CD14-positive monocyte (primary cell): ENCODE results near the gene FBXO8. TPM values are rescaled to one million over a fixed set of nuclear protein-coding genes. Genes with fewer than 3 reads are reported as not detected.

ENCODE experiments used
- DNase-seq, 3 donors: peaks; one replicate each; pipeline ENCODE4 v3.0.0-alpha.2; 2011 to 2022
- H2AFZ ChIP-seq: 2 replicates; pipeline ENCODE4 v1.6.0; 2012; ENCODE audit warnings: mild to moderate bottlenecking, low read depth, low read length, inconsistent platforms; ENCODE audit not compliant: insufficient read depth, poor library complexity, severe bottlenecking
- H3K27ac ChIP-seq, 2 donors: 1 replicate in 1 of 2; 2 replicates in 1 of 2; pipeline ENCODE4 v1.5.1; 2012 to 2013; ENCODE audit warnings: low read length in 2 of 2, control low read depth in 1 of 2, inconsistent platforms in 1 of 2, low read depth in 1 of 2, mild to moderate bottlenecking in 1 of 2
- H3K27me3 ChIP-seq, 2 donors: one replicate each; pipeline versions ENCODE4 v1.6.0 to v1.6.1; 2011 to 2013; ENCODE audit warnings: low read length in 2 of 2; ENCODE audit not compliant: control insufficient read depth in 2 of 2, insufficient read depth in 2 of 2
- H3K36me3 ChIP-seq, 2 donors: replicated peaks in 1 of 2; 1 replicate in 1 of 2; 2 replicates in 1 of 2; pipeline versions ENCODE4 v1.5.1 to v1.6.1; 2012 to 2013; ENCODE audit warnings: low read length in 2 of 2, control low read depth in 1 of 2, inconsistent platforms in 1 of 2, mild to moderate bottlenecking in 1 of 2; ENCODE audit not compliant: insufficient read depth in 2 of 2, control insufficient read depth in 1 of 2
- H3K4me1 ChIP-seq, 2 donors: 1 replicate in 1 of 2; 2 replicates in 1 of 2; pipeline versions ENCODE4 v1.5.1 to v1.6.1; 2012 to 2013; ENCODE audit warnings: low read length in 2 of 2, control low read depth in 1 of 2, inconsistent platforms in 1 of 2, mild to moderate bottlenecking in 1 of 2, moderate library complexity in 1 of 2; ENCODE audit not compliant: insufficient read depth in 2 of 2, control insufficient read depth in 1 of 2
- H3K4me2 ChIP-seq: replicated peaks from 2 replicates; pipeline ENCODE3; 2012; ENCODE audit warnings: low read length, moderate library complexity, mild to moderate bottlenecking; ENCODE audit not compliant: poor library complexity, severe bottlenecking; ENCODE audit errors: extremely low read depth
- H3K4me3 ChIP-seq, 3 experiments: fragments of 200-600 bp in 1 of 3; sonication (generic) in 1 of 3; replicated peaks in 1 of 3; 1 replicate in 2 of 3; 2 replicates in 1 of 3; pipeline ENCODE4 v1.5.1; 2011 to 2013; ENCODE audit warnings: low read length in 3 of 3, mild to moderate bottlenecking in 3 of 3, control low read depth in 2 of 3, low read depth in 2 of 3, inconsistent platforms in 1 of 3, moderate library complexity in 1 of 3
- H3K79me2 ChIP-seq: 2 replicates; pipeline ENCODE4 v1.6.0; 2012; ENCODE audit warnings: mild to moderate bottlenecking, control low read depth, inconsistent platforms, low read length, moderate library complexity; ENCODE audit not compliant: insufficient read depth
- H3K9ac ChIP-seq: 2 replicates; pipeline ENCODE4 v1.6.0; 2017; ENCODE audit warnings: low read length, mild to moderate bottlenecking; ENCODE audit not compliant: insufficient read depth, poor library complexity, severe bottlenecking
- H3K9me3 ChIP-seq, 2 donors: replicated peaks in 1 of 2; 1 replicate in 1 of 2; 2 replicates in 1 of 2; pipeline versions ENCODE4 v1.5.1 to v1.6.1; 2012 to 2013; ENCODE audit warnings: low read length in 2 of 2, control low read depth in 1 of 2; ENCODE audit not compliant: control insufficient read depth in 1 of 2, insufficient read depth in 1 of 2
- H4K20me1 ChIP-seq: 2 replicates; pipeline ENCODE4 v1.6.0; 2012; ENCODE audit warnings: mild to moderate bottlenecking, low read length, control low read depth, moderate library complexity; ENCODE audit not compliant: insufficient read depth
- H3K27ac Mint-ChIP-seq, 7 donors: one replicate each; pipeline ENCODE4 v1.8.0; 2020; ENCODE audit warnings: mild to moderate bottlenecking in 7 of 7, mixed read lengths in 7 of 7, moderate library complexity in 6 of 7, inconsistent platforms in 2 of 7
- H3K27me3 Mint-ChIP-seq, 3 donors: one replicate each; pipeline ENCODE4 v1.8.0; 2021 to 2022; ENCODE audit warnings: low read depth in 3 of 3, mild to moderate bottlenecking in 3 of 3, mixed read lengths in 3 of 3, moderate library complexity in 3 of 3, inconsistent platforms in 1 of 3
- H3K36me3 Mint-ChIP-seq, 2 donors: one replicate each; pipeline ENCODE4 v1.8.0; 2020; ENCODE audit warnings: mixed read lengths in 2 of 2, inconsistent platforms in 1 of 2, mild to moderate bottlenecking in 1 of 2
- H3K4me1 Mint-ChIP-seq: one replicate; pipeline ENCODE4 v1.8.0; 2020; ENCODE audit warnings: mild to moderate bottlenecking, mixed read lengths
- H3K4me3 Mint-ChIP-seq, 2 donors: one replicate each; pipeline ENCODE4 v1.8.0; 2020; ENCODE audit warnings: mild to moderate bottlenecking in 2 of 2, mixed read lengths in 2 of 2, moderate library complexity in 1 of 2
- H3K9me3 Mint-ChIP-seq, 7 donors: one replicate each; pipeline ENCODE4 v1.8.0; 2020 to 2022; ENCODE audit warnings: mixed read lengths in 7 of 7, mild to moderate bottlenecking in 6 of 7, moderate library complexity in 6 of 7, inconsistent platforms in 2 of 7
- CTCF ChIP-seq: fragments of 200-600 bp; IDR thresholded peaks from one replicate; pipeline ENCODE4 v1.8.0; 2022; ENCODE audit warnings: antibody characterized with exemption, mild to moderate bottlenecking
- WGBS: methylation state at CpG from one replicate; pipeline ENCODE4 v1.1.5; 2013; ENCODE audit warnings: missing lambda C conversion rate; ENCODE audit not compliant: insufficient coverage; 5-methylcytosine and 5-hydroxymethylcytosine counted together
- intact Hi-C, 2 donors: fragments of 100-400 bp; cut with micrococcal nuclease; formaldehyde crosslinking; loops; one replicate each; pipeline versions ENCODE4 v1.15.0 to v1.15.1; 2023
- polyA plus RNA-seq, 3 donors: library from polyadenylated mRNA; depleted of rRNA in 1 of 3; unstranded in 2 of 3; stranded (reverse) in 1 of 3; fragments of 300-500 nt in 2 of 3; fragments of >200 nt in 1 of 3; fragmentation: Illumina TruSeq in 2 of 3; gene quantifications; 1 replicate in 2 of 3; 2 replicates in 1 of 3; pipeline ENCODE4 v1.2.3, GENCODE V29; 2012 to 2021

Gene FBXO8
- polyA plus RNA-seq, 3 donors = 3.9 to 6.5 (median 5.4) TPM

DNA sequence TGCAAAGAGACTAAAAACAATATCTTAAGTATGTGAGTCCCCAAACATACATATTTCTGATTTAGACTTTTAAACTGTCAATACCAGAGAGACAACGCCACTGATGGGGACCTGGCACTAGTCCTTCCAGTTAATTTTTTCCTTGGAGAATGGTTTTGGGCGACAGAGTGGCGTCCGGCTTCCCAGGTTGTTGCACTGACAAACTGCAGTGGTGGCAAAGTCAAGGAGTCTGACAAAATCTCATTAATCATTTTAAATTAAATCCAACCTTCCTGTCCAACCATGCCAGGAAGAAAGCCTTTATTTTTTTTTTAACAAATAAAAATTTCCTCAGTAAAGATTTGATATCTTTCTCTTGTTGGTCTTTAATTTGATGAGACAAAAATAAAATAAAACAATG lies 52.8 kb downstream of the FBXO8 start:
- Mint-ChIP-seq H3K27me3 (peaks cover 8 to 22% (median 15%) of the 10 kb centered on the region in 3 donors), H3K4me1 (peaks cover 1% of the 10 kb centered on the region), H3K27ac (no peak overlapping the region), H3K4me3 (no peak overlapping the region), H3K36me3 (peaks cover 8 to 12% of the 10 kb centered on the region in 2 donors), H3K9me3 (no peaks in the 10 kb centered on the region)
- Histone ChIP-seq H3K4me2 (no peak overlapping the region), H3K27me3 (peaks cover 16 to 23% of the 10 kb centered on the region in 2 donors), H3K9me3 (no peaks in the 10 kb centered on the region), H3K4me1 (no peaks in the 10 kb centered on the region), H3K79me2 (no peaks in the 10 kb centered on the region), H3K4me3 (no peak overlapping the region), H3K9ac (no peak overlapping the region), H2AFZ (no peak overlapping the region), H3K36me3 (peaks cover 0 to 5% of the 10 kb centered on the region in 2 donors), H4K20me1 (no peaks in the 10 kb centered on the region), H3K27ac (no peak overlapping the region)
- TF ChIP-seq CTCF = no peak
- intact Hi-C loops = no loop called here
- DNase-seq = no peak
- WGBS = no CpG with 5 or more reads among the region's 4 CpGs

DNA sequence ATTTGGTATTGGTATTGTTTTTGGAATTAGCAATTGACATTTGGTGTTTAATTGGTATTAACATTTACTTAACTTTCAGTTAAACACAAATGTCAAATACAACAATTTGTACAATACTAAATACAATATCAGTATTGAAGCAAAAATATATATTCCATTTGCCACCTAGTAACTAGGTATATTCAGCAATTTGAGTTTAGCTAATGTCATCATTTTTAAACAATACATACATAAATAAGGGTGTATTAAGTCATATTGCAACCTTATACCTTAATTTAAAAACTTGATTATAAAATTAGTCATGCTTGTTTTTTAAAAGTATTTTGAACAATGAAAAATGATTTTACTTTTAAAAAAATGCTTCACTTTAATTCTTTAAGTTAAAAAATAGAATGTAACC lies 53.3 kb downstream of the FBXO8 start:
- no peak overlapping the region for H2AFZ ChIP-seq
- no peaks in the 10 kb centered on the region for H4K20me1 ChIP-seq
- H3K27ac ChIP-seq = no peak overlapping the region
- H3K4me2 ChIP-seq = no peak overlapping the region
- H3K4me1 ChIP-seq = no peaks in the 10 kb centered on the region
- H3K9ac ChIP-seq = no peak overlapping the region
- no peak overlapping the region for H3K4me3 ChIP-seq
- Mint-ChIP-seq H3K9me3 (no peaks in the 10 kb centered on the region), H3K27ac (no peak overlapping the region), H3K27me3 (peaks cover 14 to 28% (median 17%) of the 10 kb centered on the region in 3 donors), H3K36me3 (peaks cover 5 to 9% of the 10 kb centered on the region in 2 donors), H3K4me1 (peaks cover 1% of the 10 kb centered on the region), H3K4me3 (no peak overlapping the region)
- no peaks in the 10 kb centered on the region for H3K9me3 ChIP-seq
- H3K27me3 ChIP-seq = peaks cover 16 to 25% of the 10 kb centered on the region in 2 donors
- no peaks in the 10 kb centered on the region for H3K79me2 ChIP-seq
- TF ChIP-seq CTCF = no peak
- no peaks in the 10 kb centered on the region for H3K36me3 ChIP-seq
- no peak for DNase-seq
- intact Hi-C loops = no loop called here
